GM18498 (cell line): ENCODE results near the gene ARL3.
A peak's percentile ranks its signal among the peaks of the same experiment; 100 is the strongest.
"Not testable (repeated sequence)": the region's sequence is repeated elsewhere in the genome, so short reads cannot be mapped to it uniquely, and the experiment has no call there.

ENCODE experiments used
- ATAC-seq: cut with Tn5 transposase; IDR thresholded peaks from one replicate; pipeline ENCODE4 v1.9.1; 2021; ENCODE audit warnings: mild to moderate bottlenecking, moderate library complexity; ENCODE audit not compliant: unreplicated experiment

The ARL3 gene

DNA sequence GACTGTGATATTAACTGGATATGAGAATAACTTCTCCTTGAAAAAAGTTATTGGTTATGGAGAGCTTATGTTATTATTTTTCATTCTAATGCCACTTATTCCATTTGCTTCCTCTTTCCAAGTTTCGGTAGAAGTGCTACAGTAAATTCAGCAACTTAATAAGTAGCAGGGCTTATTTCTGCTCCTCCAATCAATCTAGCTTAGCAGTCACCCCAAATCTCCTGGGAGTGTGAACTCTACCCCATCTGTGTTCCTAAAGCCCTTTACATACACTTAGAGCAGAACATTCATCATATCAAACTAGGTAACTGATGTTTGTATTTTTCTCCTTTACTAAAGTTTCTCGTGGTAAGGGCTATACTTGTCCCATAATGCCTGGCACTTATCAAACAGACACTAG is 8.7 kb downstream of the ARL3 start:
- no peak for ATAC-seq

- no peak for ATAC-seq
These were observed 9.3 kb downstream of the ARL3 start for GRCh38 chr10:102704915-102705314.

GRCh38 chr10:102702742-102703141 is 11.5 kb downstream of the ARL3 start:
- no peak for ATAC-seq

- no peak for ATAC-seq
These were observed 12.4 kb downstream of the ARL3 start for GRCh38 chr10:102701796-102702195.

GRCh38 chr10:102701272-102701671 is 12.9 kb downstream of the ARL3 start:
- no peak for ATAC-seq

GRCh38 chr10:102698894-102699293 is 15.3 kb downstream of the ARL3 start:
- ATAC-seq: no peak

DNA sequence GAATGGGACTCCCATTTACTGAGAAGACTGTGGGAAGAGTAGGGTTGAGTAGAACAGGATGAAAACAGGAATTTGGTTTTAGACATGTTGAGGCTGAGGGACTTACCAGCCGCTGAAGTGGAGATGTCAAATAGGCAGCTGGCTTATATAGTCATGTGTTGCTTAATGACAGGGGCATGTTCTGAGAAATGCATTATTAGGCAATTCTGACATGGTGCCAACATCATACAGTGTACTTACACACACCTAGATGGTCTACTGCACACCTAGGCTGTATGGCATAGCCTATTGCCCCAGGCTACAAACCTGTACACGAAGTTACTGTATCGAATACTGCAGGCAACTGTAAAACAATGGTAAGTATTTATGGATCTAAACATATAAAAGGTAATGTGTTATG is 17.5 kb downstream of the ARL3 start:
- ATAC-seq: no peak

DNA sequence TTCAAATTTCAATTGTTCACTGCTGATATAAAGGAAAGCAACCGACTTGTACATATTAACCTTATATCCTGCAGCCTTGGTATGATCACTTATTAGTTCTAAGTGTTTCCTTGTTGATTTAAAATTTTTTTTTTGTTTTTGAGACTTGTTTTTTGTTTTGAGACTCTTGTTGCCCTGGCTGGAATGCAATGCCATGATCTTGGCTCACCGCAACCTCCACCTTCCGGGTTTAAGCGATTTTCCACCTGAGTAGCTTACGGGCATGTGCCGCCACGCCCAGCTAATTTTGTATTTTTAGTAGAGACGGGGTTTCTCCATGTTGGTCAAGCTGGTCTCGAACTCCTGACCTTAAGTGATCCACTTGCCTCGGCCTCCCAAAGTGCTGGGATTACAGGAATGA is 18.8 kb downstream of the ARL3 start:
- not testable (repeated sequence) for ATAC-seq

- no peak for ATAC-seq
These were observed 22.7 kb downstream of the ARL3 start for GRCh38 chr10:102691285-102692066.

DNA sequence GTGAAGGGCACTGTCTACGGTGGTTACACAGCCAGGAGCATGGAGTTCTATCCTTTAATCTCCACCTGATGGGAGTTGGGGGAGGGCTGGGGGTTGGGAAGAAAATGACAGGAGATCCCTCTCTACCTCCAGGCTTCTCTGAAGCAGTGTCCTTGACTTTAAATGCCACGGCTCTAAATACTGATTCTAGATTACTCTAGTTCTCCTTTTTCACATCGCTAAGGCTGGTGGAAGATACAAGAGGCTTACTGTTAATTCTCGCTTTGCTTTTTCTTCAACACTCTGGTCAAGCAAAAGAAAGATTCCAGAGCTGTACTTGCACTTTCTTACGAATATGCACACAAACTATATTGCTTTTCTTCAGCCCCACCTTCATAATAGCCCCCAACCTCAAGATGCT is 30.5 kb downstream of the ARL3 start:
- ATAC-seq: no peak

DNA sequence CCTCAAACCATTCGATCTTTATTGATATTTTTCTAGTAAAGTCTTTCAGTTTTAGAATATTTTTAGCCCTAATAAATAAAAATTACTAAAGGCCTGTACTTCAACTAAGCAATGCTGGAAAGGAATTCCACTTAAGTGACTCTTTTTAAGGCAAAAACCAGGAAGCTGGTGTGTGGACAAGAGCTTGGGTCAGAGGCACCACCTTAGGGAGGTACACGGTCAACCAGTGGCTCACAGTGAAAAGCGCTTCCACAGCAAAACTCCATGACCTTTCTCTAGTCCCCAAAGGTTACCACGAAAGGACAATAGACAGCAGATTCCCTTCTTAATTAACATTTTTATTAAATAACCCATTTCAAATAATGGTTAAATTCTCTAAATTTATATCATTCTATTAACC is 31.2 kb downstream of the ARL3 start:
- no peak for ATAC-seq

- ATAC-seq: no peak
These were observed 31.8 kb downstream of the ARL3 start for GRCh38 chr10:102682416-102682815.

- ATAC-seq: no peak
These were observed 32.5 kb downstream of the ARL3 start for GRCh38 chr10:102681696-102682095.

GRCh38 chr10:102679596-102679995 is 34.6 kb downstream of the ARL3 start:
- ATAC-seq: no peak

GRCh38 chr10:102678842-102679289 is 35.3 kb downstream of the ARL3 start:
- peak; percentile 40 for ATAC-seq

- ATAC-seq: no peak
These were observed 36.2 kb downstream of the ARL3 start for GRCh38 chr10:102678068-102678400.

GRCh38 chr10:102677331-102678067 is 36.7 kb downstream of the ARL3 start:
- ATAC-seq: no peak

- ATAC-seq: no peak
These were observed 37.5 kb downstream of the ARL3 start for GRCh38 chr10:102676534-102677315.

DNA sequence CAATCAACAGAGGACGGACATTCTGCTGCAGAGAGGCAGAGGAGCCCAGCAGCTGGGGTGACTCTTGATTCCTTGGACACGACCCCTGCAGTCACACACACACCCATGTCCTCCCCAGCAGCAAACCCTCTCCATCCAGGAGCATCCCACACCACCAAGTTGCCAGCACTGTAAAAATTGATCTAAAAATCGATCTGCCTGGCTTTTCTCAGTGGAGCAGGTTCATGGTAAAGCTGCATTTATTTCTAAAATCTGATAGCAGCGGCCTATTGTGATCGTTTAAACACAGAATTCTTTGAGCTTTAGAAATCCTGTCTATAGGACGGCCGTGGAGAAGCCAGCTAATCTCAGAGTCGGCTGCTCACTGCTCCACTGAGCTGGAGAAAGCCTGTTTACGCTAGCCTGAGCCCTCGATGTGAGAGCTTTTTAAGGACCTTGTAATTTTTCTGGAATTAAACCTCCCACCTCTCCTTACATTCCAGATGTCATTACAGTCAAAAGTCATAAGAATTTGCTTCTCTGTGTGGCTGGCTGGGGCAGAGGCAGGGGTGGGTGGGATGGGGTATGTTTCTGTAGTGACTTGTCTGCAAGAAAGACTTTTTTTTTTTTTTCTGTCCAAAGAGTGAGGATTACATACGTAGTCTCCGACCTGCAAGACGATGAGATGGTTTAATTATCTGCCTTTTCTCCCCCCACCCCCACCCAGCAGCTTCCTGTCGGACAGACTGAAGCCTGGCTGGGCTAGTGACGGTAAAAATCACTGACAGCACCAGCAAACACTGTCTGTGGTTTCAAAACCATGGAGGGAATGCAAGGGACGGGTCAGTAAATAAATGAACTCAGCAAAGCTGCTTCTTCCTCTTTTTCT is 38.3 kb downstream of the ARL3 start:
- no peak for ATAC-seq

DNA sequence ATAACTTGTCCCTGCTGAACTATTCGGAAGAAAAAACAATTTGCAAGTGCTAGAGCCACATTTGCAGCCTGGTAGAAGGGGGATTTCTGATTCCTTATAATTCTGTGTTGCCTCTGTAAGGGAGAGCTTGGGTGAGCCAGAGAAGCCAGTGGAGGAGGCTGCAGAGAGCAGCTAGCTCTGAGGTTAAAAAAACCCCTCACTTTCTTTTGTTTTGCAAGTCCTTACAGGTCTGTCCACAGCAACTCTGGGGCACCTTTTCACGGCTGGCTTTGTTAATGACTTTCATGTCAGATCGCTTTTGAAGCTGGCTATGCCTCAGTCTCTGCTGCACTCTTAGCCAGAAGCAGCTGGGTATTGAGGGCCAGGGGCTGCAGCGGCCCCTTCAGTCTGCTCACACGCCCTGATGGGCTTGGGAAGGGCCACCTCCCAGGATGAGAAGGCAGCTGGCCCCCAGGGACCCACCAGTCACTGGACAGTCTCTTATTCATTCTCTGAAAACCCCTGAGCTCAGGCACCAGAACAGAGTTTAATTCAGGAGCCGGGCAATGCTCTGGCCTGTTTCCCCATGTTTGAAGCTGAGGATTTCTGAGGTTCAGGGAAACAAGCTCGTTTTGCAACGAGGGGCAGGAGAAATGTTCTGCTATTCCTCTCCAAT is 39.1 kb downstream of the ARL3 start:
- ATAC-seq: no peak
